ENCODE results near the gene TBL3.

DNA sequence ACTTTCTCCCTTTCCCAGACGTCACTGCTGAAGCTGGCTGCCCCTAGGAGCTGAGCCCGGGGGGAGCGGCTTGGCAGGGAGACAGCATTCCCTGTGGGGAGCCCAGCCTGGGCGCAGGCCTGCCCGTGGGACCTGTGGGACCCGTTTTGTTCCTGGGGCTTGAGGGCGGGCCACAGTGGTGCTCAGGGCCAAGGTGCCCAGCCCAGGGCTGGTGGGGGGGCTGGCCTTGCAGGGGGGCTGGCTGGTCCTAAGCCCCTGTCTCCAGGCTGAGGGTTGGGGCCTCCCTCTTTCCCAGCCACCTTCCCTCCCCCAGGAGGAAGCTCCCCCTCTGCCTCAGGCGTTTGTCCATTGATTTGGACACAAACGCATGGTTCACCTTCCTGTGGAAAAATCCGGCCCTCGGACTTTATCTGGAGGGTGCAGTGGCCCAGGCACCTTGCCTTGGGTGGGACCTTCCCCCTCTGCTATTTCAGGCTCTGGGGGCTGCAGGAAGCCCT is 59.3 kb downstream of the TBL3 start:
- TF ChIP-seq, protein P1, sequence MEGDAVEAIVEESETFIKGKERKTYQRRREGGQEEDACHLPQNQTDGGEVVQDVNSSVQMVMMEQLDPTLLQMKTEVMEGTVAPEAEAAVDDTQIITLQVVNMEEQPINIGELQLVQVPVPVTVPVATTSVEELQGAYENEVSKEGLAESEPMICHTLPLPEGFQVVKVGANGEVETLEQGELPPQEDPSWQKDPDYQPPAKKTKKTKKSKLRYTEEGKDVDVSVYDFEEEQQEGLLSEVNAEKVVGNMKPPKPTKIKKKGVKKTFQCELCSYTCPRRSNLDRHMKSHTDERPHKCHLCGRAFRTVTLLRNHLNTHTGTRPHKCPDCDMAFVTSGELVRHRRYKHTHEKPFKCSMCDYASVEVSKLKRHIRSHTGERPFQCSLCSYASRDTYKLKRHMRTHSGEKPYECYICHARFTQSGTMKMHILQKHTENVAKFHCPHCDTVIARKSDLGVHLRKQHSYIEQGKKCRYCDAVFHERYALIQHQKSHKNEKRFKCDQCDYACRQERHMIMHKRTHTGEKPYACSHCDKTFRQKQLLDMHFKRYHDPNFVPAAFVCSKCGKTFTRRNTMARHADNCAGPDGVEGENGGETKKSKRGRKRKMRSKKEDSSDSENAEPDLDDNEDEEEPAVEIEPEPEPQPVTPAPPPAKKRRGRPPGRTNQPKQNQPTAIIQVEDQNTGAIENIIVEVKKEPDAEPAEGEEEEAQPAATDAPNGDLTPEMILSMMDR (IDR thresholded peaks at IDR 0.05) = no peak
- TF ChIP-seq POLR2A (IDR thresholded peaks at IDR 0.05) = no peak
